ENCODE measurements around the gene CAMK1. TPM values are rescaled to one million over a fixed set of nuclear protein-coding genes. Genes with fewer than 3 reads are reported as not detected.
A peak's percentile ranks its signal among the peaks of the same experiment; 100 is the strongest.
"Not testable (repeated sequence)": the region's sequence is repeated elsewhere in the genome, so short reads cannot be mapped to it uniquely, and the experiment has no call there.

Gene CAMK1
- total and polyA plus RNA-seq, 10 donors: 10.1 to 30.5 (median 22.7) TPM

DNA sequence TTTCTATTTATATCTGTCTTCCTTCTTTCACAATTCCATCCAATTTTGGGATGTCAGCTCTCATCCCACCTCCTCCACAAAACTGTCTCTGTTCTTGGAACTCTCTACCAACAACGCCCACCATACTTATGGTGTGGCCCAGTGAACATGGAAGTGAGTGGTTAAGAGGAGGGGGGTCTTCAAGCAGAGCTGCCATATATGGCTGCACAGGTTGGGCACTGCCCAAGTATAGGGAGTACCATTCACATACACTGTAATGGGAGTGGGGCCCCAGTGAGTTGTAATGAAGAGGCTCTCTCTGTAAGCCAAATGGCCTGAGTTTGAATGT is 7.9 kb upstream of the CAMK1 start:
- TF ChIP-seq, protein P1, sequence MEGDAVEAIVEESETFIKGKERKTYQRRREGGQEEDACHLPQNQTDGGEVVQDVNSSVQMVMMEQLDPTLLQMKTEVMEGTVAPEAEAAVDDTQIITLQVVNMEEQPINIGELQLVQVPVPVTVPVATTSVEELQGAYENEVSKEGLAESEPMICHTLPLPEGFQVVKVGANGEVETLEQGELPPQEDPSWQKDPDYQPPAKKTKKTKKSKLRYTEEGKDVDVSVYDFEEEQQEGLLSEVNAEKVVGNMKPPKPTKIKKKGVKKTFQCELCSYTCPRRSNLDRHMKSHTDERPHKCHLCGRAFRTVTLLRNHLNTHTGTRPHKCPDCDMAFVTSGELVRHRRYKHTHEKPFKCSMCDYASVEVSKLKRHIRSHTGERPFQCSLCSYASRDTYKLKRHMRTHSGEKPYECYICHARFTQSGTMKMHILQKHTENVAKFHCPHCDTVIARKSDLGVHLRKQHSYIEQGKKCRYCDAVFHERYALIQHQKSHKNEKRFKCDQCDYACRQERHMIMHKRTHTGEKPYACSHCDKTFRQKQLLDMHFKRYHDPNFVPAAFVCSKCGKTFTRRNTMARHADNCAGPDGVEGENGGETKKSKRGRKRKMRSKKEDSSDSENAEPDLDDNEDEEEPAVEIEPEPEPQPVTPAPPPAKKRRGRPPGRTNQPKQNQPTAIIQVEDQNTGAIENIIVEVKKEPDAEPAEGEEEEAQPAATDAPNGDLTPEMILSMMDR (IDR thresholded peaks at IDR 0.05 in 8 of 11, conservative IDR thresholded peaks at IDR 0.05 in 3 of 11): no peak
- TF ChIP-seq POLR2A (IDR thresholded peaks at IDR 0.05) (no peak), POLR2AphosphoS5 (IDR thresholded peaks at IDR 0.05) (no peak)
- no peaks in the 10 kb centered on the region for H3K27me3 ChIP-seq (replicated peaks in 1 of 7)
- DNase-seq: peak; percentile 21
- no peak overlapping the region for H3K27ac ChIP-seq
- peaks cover 0 to 34% (median 11%) of the 10 kb centered on the region in 6 donors for H3K36me3 ChIP-seq
- no peaks in the 10 kb centered on the region for H3K9me3 ChIP-seq
- peaks cover 26 to 55% (median 44%) of the 10 kb centered on the region in 6 donors for H3K4me1 ChIP-seq
- no peak overlapping the region for H3K4me3 ChIP-seq
- intact Hi-C loops (cut with DNase I; ENCODE audit: low total_unique reads): no loop called here
- WGBS, 5 donors: 85 to 96% (median 94%) methylated on average over 1 of the region's 1 CpG

DNA sequence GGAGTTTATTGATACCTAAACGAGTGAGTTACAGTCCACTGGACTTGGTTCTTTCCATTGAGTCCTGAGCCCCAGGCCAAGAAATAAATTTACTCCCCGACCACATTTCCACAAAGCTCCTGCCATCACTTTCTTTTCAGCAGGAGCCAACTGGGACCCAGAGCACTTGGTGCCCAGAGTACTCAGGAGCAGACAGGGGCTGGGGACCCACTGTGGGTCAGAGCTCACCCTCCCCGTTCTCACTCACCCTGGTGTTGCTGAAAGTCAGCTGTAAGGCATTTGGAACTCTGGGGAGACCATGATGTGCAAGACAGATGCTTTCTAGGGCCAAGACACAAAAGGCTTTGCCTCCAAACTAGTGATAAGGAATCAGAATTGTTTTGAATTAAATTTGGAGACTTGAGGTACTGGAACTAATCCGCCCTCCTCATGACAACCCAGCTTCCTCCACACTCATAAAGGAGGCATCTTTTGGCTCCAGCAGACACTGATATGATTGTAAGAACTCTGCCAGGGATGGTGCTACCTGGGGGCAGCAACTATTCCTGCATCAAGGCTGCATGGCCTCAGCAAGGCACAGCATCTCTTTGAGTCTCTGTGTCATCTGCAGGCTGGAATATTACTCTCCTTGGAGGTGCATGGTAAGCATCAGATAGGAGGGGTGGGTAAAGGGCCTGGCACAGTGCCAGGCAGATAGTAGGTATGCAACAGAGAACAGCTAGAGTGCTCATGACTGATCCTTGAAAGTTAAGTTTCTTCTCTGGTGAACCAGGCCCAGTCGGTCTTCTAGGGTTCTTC is 7.3 kb upstream of the CAMK1 start:
- no peak for TF ChIP-seq POLR2A (IDR thresholded peaks at IDR 0.05)
- TF ChIP-seq, protein P1 (IDR thresholded peaks at IDR 0.05 in 8 of 11, conservative IDR thresholded peaks at IDR 0.05 in 3 of 11): no peak
- TF ChIP-seq POLR2AphosphoS5 (IDR thresholded peaks at IDR 0.05): no peak
- Histone ChIP-seq H3K27ac (no peak overlapping the region), H3K36me3 (peaks cover 0 to 29% (median 5%) of the 10 kb centered on the region in 6 donors), H3K9me3 (no peaks in the 10 kb centered on the region), H3K4me1 (peaks cover 22 to 49% (median 39%) of the 10 kb centered on the region in 6 donors), H3K27me3 (replicated peaks in 1 of 7) (no peaks in the 10 kb centered on the region), H3K4me3 (no peak overlapping the region)
- WGBS, 5 donors: 68 to 86% (median 83%) methylated on average over 5 of the region's 5 CpGs
- peak; percentile 27 for DNase-seq
- intact Hi-C loops (cut with DNase I; ENCODE audit: low total_unique reads): no loop called here

DNA sequence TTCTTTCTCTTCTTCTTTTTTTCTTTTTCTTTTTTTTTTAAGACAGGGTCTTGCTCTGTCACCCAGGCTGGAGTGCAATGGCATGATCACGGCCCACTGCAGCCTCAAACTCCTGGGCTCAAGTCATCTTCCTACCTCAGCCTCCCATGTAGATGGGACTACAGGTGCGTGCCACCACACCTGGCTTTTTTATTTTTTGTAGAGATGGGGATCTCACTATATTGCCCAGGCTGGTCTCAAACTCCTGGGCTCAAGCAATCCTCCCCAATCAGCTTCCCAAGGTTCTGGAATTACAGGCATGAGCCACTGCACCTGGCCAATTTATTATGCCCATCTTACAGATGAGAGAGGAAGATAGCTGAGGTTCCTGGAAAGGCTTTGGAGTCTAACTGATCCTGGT is 1.3 kb upstream of the CAMK1 start:
- Histone ChIP-seq H3K27ac (peak overlapping the region in 4 of 8 donors; percentile 69 to 85 (median 80)), H3K27me3 (replicated peaks in 1 of 7) (peaks cover 0 to 11% (median 0%) of the 10 kb centered on the region in 7 donors), H3K4me1 (peaks cover 6 to 52% (median 44%) of the 10 kb centered on the region in 6 donors)
- H3K4me3 ChIP-seq; intact Hi-C loops (cut with DNase I; ENCODE audit: low total_unique reads); H3K9me3 ChIP-seq; DNase-seq; H3K36me3 ChIP-seq: not testable (repeated sequence)
- WGBS, 5 donors: 88 to 93% (median 88%) methylated on average over 2 of the region's 2 CpGs

DNA sequence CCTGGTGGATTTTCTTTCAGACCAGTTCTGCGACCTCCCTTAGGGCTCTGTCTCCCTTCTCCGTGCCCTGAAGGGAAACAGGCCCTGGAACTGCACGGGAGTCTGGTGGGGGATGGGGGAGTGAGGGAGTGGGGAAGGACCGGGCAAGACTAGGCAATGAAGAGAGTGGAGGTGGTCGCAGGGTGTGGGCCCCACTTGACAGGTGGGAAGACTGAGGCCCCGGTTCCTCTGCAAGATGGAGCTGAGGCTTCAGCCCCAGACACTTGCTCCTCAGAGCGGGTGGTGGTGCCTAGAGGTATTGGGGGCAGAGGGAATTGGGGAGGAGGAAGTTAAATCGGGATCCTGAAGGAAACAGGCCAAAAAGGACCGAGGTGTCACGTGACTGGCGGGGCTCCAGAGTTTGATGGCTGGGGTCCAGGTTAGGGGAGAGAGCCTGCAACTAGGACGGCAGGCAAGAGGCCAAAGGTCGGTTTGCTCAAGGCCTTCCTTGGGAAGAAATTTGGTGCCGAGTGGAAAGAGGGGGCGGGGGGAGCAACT is 597 bp upstream of the CAMK1 start:
- Histone ChIP-seq H3K4me1 (peaks cover 6 to 56% (median 44%) of the 10 kb centered on the region in 6 donors), H3K36me3 (peaks cover 0 to 8% (median 0%) of the 10 kb centered on the region in 6 donors), H3K4me3 (peak overlapping the region; percentile 35 to 71 (median 49)), H3K27me3 (replicated peaks in 1 of 7) (peaks cover 0 to 11% (median 0%) of the 10 kb centered on the region in 7 donors), H3K27ac (peak overlapping the region; percentile 53 to 85 (median 78)), H3K9me3 (no peaks in the 10 kb centered on the region)
- TF ChIP-seq POLR2AphosphoS5 (IDR thresholded peaks at IDR 0.05) (peak in 1 of 3 donors; percentile 39), POLR2A (IDR thresholded peaks at IDR 0.05) (no peak)
- TF ChIP-seq, protein P1 (IDR thresholded peaks at IDR 0.05 in 8 of 11, conservative IDR thresholded peaks at IDR 0.05 in 3 of 11): no peak
- intact Hi-C loops (cut with DNase I; ENCODE audit: low total_unique reads): no loop called here
- DNase-seq: no peak
- 26 to 33% (median 31%) methylated on average over 15 of the region's 15 CpGs for WGBS, 5 donors
